ENCODE results near the gene ALKBH7. TPM values are rescaled to one million over a fixed set of nuclear protein-coding genes. Genes with fewer than 3 reads are reported as not detected.

Gene ALKBH7
- polyA plus RNA-seq, 1 donor (not counting 4 experiments of a cell fraction or from before 2014, with no cell fraction given), result 9.8 TPM

- TF ChIP-seq EZH2 (IDR thresholded peaks at IDR 0.05; ENCODE audit: low read length) (no peak), CTCF (optimal IDR thresholded peaks at IDR 0.05 in 1 of 3, IDR thresholded peaks at IDR 0.05 in 1 of 3, conservative IDR thresholded peaks at IDR 0.05 in 1 of 3; ENCODE audit: extremely low read depth in 1 of 3, insufficient read depth in 2 of 3, low read length in 3 of 3) (no peak)
- H3K79me2 ChIP-seq (ENCODE audit: control insufficient read depth, insufficient read depth, low read length), result peaks cover 15% of the 10 kb centered on the region
- H3K27ac ChIP-seq (ENCODE audit: control insufficient read depth, insufficient read depth, low read length), result peak overlapping the region; percentile 58
- DNase-seq (ENCODE audit: low read depth, low spot score), result no peak
- H3K36me3 ChIP-seq (ENCODE audit: control insufficient read depth in 2 of 2, extremely low read depth in 1 of 2, insufficient read depth in 2 of 2, low read length in 2 of 2), result peaks cover 14 to 15% of the 10 kb centered on the region in 2 experiments
- dilution Hi-C loops (cut with MboI; ENCODE audit: extremely low pct_ligation_motif_present, low sequenced_read_pairs), result no loop called here
- H3K4me2 ChIP-seq (ENCODE audit: control insufficient read depth, extremely low read depth, insufficient read depth, low read depth, low read length), result peak overlapping the region; percentile 95
- H4K20me1 ChIP-seq (ENCODE audit: control insufficient read depth, extremely low read depth, insufficient read depth, low read length), result no peaks in the 10 kb centered on the region
- peaks cover 3% of the 10 kb centered on the region for H3K4me1 ChIP-seq (ENCODE audit: control insufficient read depth, extremely low read depth, insufficient read depth, low read length)
- H2AFZ ChIP-seq (ENCODE audit: control insufficient read depth, low read length), result peak overlapping the region; percentile 83
- H3K9ac ChIP-seq (ENCODE audit: control insufficient read depth, extremely low read depth, insufficient read depth, low read length), result peak overlapping the region; percentile 72
- no peaks in the 10 kb centered on the region for H3K9me3 ChIP-seq (ENCODE audit: control insufficient read depth, low read depth, low read length)
- H3K4me3 ChIP-seq (ENCODE audit: control insufficient read depth in 2 of 3, extremely low read depth in 1 of 3, insufficient read depth in 2 of 3, low read depth in 1 of 3, low read length in 3 of 3), result peak overlapping the region; percentile 71 to 97 (median 73)
- FAIRE-seq, result no peak
- H3K9me1 ChIP-seq (ENCODE audit: control insufficient read depth, extremely low read depth, insufficient read depth, low read length), result no peaks in the 10 kb centered on the region
- no peaks in the 10 kb centered on the region for H3K27me3 ChIP-seq (ENCODE audit: control insufficient read depth, extremely low read depth, insufficient read depth, low read length)
These were observed 10.6 kb upstream of the ALKBH7 start for GRCh38 chr19:6362027-6362350.

GRCh38 chr19:6362351-6362801, 10.2 kb upstream of the ALKBH7 start:
- dilution Hi-C loops (cut with MboI; ENCODE audit: extremely low pct_ligation_motif_present, low sequenced_read_pairs), result no loop called here

More at GRCh38 chr19:6362351-6362801, 10.2 kb upstream of the ALKBH7 start:
- peaks cover 15 to 16% of the 10 kb centered on the region in 2 experiments for H3K36me3 ChIP-seq (ENCODE audit: control insufficient read depth in 2 of 2, extremely low read depth in 1 of 2, insufficient read depth in 2 of 2, low read length in 2 of 2)
- no peaks in the 10 kb centered on the region for H3K9me3 ChIP-seq (ENCODE audit: control insufficient read depth, low read depth, low read length)
- DNase-seq (ENCODE audit: low read depth, low spot score) (no peak), FAIRE-seq (no peak)
- H3K4me3 ChIP-seq (ENCODE audit: control insufficient read depth in 2 of 3, extremely low read depth in 1 of 3, insufficient read depth in 2 of 3, low read depth in 1 of 3, low read length in 3 of 3), result peak overlapping the region; percentile 71 to 97 (median 73)
- no peaks in the 10 kb centered on the region for H4K20me1 ChIP-seq (ENCODE audit: control insufficient read depth, extremely low read depth, insufficient read depth, low read length)
- H3K79me2 ChIP-seq (ENCODE audit: control insufficient read depth, insufficient read depth, low read length), result peaks cover 15% of the 10 kb centered on the region
- peaks cover 3% of the 10 kb centered on the region for H3K4me1 ChIP-seq (ENCODE audit: control insufficient read depth, extremely low read depth, insufficient read depth, low read length)
- TF ChIP-seq CTCF (optimal IDR thresholded peaks at IDR 0.05 in 1 of 3, IDR thresholded peaks at IDR 0.05 in 1 of 3, conservative IDR thresholded peaks at IDR 0.05 in 1 of 3; ENCODE audit: extremely low read depth in 1 of 3, insufficient read depth in 2 of 3, low read length in 3 of 3) (no peak), EZH2 (IDR thresholded peaks at IDR 0.05; ENCODE audit: low read length) (no peak)
- peak overlapping the region; percentile 58 for H3K27ac ChIP-seq (ENCODE audit: control insufficient read depth, insufficient read depth, low read length)
- H3K4me2 ChIP-seq (ENCODE audit: control insufficient read depth, extremely low read depth, insufficient read depth, low read depth, low read length), result peak overlapping the region; percentile 95
- H2AFZ ChIP-seq (ENCODE audit: control insufficient read depth, low read length), result peak overlapping the region; percentile 83
- no peaks in the 10 kb centered on the region for H3K27me3 ChIP-seq (ENCODE audit: control insufficient read depth, extremely low read depth, insufficient read depth, low read length)
- H3K9me1 ChIP-seq (ENCODE audit: control insufficient read depth, extremely low read depth, insufficient read depth, low read length), result no peaks in the 10 kb centered on the region
- peak overlapping the region; percentile 72 for H3K9ac ChIP-seq (ENCODE audit: control insufficient read depth, extremely low read depth, insufficient read depth, low read length)

Data from keratinocyte (primary cell).